ENCODE data around the gene ST6GALNAC2. TPM values are rescaled to one million over a fixed set of nuclear protein-coding genes. Genes with fewer than 3 reads are reported as not detected.

ST6GALNAC2 gene
- total RNA-seq, 4 donors from 2014 or later, result 58.5 to 128 (median 69.1) TPM

- H3K4me1 ChIP-seq, result peaks cover 0 to 79% (median 40%) of the 10 kb centered on the region in 4 donors
- TF ChIP-seq POLR2A (IDR thresholded peaks at IDR 0.05) (no peak), CTCF (IDR thresholded peaks at IDR 0.05) (no peak), EP300 (IDR thresholded peaks at IDR 0.05) (peak in 1 of 2 donors; percentile 73)
- H3K36me3 ChIP-seq, result peaks cover 0 to 24% (median 0%) of the 10 kb centered on the region in 3 donors
- H3K9me3 ChIP-seq, result no peaks in the 10 kb centered on the region
- DNase-seq (ENCODE audit: low spot score in 2 of 2), result no peak
- WGBS, 2 donors, result 20 to 59% methylated on average over 4 to 5 of the region's 5 CpGs
- H3K27me3 ChIP-seq, result no peaks in the 10 kb centered on the region
- H3K4me3 ChIP-seq, result no peak overlapping the region
- H3K27ac ChIP-seq, result peak overlapping the region; percentile 53 to 95 (median 68)
These were observed 10.1 kb downstream of the ST6GALNAC2 start for GRCh38 chr17:76575570-76575969.

- H3K27ac ChIP-seq, result peak overlapping the region in 3 of 4 donors; percentile 57 to 95 (median 79)
These were observed 11.5 kb downstream of the ST6GALNAC2 start for GRCh38 chr17:76574166-76574565.

GRCh38 chr17:76573096-76573495 is 12.6 kb downstream of the ST6GALNAC2 start:
- DNase-seq (ENCODE audit: low spot score in 2 of 2), result no peak
- Histone ChIP-seq H3K9me3 (no peaks in the 10 kb centered on the region), H3K4me1 (peaks cover 0 to 85% (median 51%) of the 10 kb centered on the region in 4 donors), H3K4me3 (no peak overlapping the region), H3K27me3 (no peaks in the 10 kb centered on the region), H3K27ac (peak overlapping the region; percentile 41 to 95 (median 66)), H3K36me3 (peaks cover 0 to 24% (median 0%) of the 10 kb centered on the region in 3 donors)
- TF ChIP-seq POLR2A (IDR thresholded peaks at IDR 0.05) (no peak), CTCF (IDR thresholded peaks at IDR 0.05) (no peak), EP300 (IDR thresholded peaks at IDR 0.05) (no peak)
- WGBS, 2 donors, result 68 to 72% methylated on average over 8 to 9 of the region's 10 CpGs

More at GRCh38 chr17:76574166-76574565, 11.5 kb downstream of the ST6GALNAC2 start:
- no peaks in the 10 kb centered on the region for H3K9me3 ChIP-seq
- 84 to 87% methylated on average over 11 of the region's 11 CpGs for WGBS, 2 donors
- H3K36me3 ChIP-seq, result peaks cover 0 to 24% (median 0%) of the 10 kb centered on the region in 3 donors
- no peak for TF ChIP-seq POLR2A (IDR thresholded peaks at IDR 0.05)
- no peak for TF ChIP-seq CTCF (IDR thresholded peaks at IDR 0.05)
- no peak for TF ChIP-seq EP300 (IDR thresholded peaks at IDR 0.05)
- no peak for DNase-seq (ENCODE audit: low spot score in 2 of 2)
- H3K4me1 ChIP-seq, result peaks cover 0 to 85% (median 47%) of the 10 kb centered on the region in 4 donors
- no peak overlapping the region for H3K4me3 ChIP-seq
- no peaks in the 10 kb centered on the region for H3K27me3 ChIP-seq

- H3K27ac ChIP-seq, result peak overlapping the region; percentile 41 to 95 (median 66)
- TF ChIP-seq CTCF (IDR thresholded peaks at IDR 0.05) (no peak), EP300 (IDR thresholded peaks at IDR 0.05) (no peak), POLR2A (IDR thresholded peaks at IDR 0.05) (no peak)
- no peak overlapping the region for H3K4me3 ChIP-seq
- peaks cover 0 to 24% (median 0%) of the 10 kb centered on the region in 3 donors for H3K36me3 ChIP-seq
- no peak for DNase-seq (ENCODE audit: low spot score in 2 of 2)
- 53 to 59% methylated on average over 15 to 17 of the region's 17 CpGs for WGBS, 2 donors
- peaks cover 0 to 85% (median 55%) of the 10 kb centered on the region in 4 donors for H3K4me1 ChIP-seq
- no peaks in the 10 kb centered on the region for H3K27me3 ChIP-seq
- H3K9me3 ChIP-seq, result no peaks in the 10 kb centered on the region
These were observed 13.3 kb downstream of the ST6GALNAC2 start for GRCh38 chr17:76572201-76572910.

- H3K4me1 ChIP-seq, result peaks cover 0 to 90% (median 55%) of the 10 kb centered on the region in 4 donors
- H3K27ac ChIP-seq, result peak overlapping the region in 2 of 4 donors; percentile 78 to 95
- no peak overlapping the region for H3K4me3 ChIP-seq
- WGBS, 2 donors, result 91% methylated on average over 13 of the region's 13 CpGs
- no peaks in the 10 kb centered on the region for H3K9me3 ChIP-seq
- no peak for DNase-seq (ENCODE audit: low spot score in 2 of 2)
- no peaks in the 10 kb centered on the region for H3K27me3 ChIP-seq
- H3K36me3 ChIP-seq, result peaks cover 0 to 38% (median 0%) of the 10 kb centered on the region in 3 donors
- no peak for TF ChIP-seq EP300 (IDR thresholded peaks at IDR 0.05)
- no peak for TF ChIP-seq POLR2A (IDR thresholded peaks at IDR 0.05)
- no peak for TF ChIP-seq CTCF (IDR thresholded peaks at IDR 0.05)
These were observed 14.7 kb downstream of the ST6GALNAC2 start for GRCh38 chr17:76570877-76571471.

All from tibial nerve (tissue), 4 donors.